ENCODE results near the gene SLC25A27.
"Not testable (repeated sequence)": the region's sequence is repeated elsewhere in the genome, so short reads cannot be mapped to it uniquely, and the experiment has no call there.

SLC25A27 gene, protein sequence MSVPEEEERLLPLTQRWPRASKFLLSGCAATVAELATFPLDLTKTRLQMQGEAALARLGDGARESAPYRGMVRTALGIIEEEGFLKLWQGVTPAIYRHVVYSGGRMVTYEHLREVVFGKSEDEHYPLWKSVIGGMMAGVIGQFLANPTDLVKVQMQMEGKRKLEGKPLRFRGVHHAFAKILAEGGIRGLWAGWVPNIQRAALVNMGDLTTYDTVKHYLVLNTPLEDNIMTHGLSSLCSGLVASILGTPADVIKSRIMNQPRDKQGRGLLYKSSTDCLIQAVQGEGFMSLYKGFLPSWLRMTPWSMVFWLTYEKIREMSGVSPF

DNA sequence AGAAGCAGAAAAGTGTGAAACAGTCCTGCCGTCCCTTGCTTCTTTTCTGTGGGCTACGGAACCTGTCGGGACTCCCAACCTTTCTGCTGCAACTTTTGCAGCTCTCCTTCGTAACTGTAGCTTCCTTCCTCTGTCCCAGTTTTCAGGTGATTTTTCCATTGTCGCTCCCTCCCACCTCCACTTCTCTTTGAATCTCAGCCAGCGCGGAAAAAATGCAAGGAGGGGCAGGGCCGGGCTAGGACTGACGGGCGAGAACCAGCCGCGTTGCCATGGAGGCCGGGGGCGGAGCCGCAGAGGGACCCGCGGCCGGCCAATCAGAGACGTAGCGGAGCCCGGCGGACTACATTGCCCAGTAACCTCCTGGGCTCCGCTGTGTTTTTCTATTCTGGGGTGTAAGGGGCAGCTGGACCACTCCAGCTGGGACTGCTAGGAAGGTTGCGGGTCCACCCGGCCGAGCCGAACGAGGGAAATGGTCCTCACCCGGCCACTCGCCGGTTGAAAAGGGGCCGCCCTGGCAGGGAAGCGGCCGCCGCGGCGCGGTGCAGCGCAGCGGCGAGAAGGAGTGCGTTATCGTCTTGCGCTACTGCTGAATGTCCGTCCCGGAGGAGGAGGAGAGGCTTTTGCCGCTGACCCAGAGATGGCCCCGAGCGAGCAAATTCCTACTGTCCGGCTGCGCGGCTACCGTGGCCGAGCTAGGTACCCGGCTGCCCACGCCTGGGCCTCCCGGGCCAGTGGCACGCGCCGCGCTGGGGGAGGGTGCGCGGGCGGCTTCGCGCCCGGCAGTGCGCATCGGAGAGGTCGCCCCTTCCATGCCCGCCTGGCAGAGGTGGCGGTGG, at the start of gene SLC25A27, which contains the start of gene CYP39A1:
Gene SLC25A27 (plus strand): TSS at position 373 of the 836 bp plus-strand sequence. CDS start 218 bp downstream, at position 591.
Gene CYP39A1 (minus strand): TSS at position 216 of the 836 bp plus-strand sequence. CDS start 236 bp downstream, outside the sequence.
- peak; percentile 88 to 96 for DNase-seq

DNA sequence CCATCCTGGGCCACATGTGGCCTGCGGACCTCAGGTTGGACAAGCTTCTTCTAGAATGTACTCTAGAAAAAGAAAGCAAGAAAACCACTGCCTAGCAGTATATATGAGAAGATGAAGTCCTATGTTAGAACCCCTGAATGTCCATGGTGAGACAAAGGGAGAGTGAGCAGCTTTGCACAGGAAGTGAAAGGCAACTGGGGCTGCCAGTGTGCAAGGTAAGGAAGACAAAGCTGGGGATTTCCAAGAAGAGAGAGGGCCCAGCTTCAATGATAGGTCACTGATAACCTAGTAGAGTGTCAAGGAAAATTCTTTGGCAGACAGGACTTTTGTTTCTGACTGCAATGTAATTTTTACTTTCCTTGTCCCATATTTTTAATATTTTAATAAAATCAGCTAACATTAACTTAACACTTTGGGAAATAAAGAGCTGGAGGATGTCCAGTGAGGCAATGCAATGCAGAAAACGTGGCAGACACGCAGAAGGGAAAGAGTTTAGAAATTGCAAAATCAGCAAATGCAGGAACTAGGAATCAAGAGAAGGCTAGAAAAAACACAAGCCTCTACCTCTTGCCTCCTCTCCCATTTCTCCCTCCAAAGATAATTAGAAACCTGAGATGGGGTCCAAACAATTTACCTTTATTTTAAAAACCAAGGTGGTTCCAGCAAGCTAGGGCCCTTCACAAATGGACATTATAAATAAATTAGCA, 47.5 kb upstream of the SLC25A27 start:
- no peak for DNase-seq

DNA sequence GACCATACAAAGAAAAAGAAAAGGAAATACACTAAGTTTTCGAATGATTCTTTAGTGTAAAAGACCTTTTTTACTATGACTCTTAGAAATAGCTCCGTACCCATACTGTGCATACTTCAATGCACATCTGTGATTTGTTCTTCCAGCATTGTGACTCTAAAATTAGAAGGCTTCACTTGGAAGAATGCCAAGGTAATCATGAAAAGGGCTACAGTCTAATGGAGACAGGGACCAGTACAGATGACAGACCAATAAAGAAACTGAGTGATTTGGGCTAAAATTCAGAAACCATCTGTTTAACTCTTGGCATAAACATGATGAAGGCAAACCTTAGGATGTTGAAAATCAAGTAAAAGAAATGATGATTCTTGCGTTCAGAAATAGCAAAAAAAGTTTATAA, 46.4 kb upstream of the SLC25A27 start:
- peak; percentile 52 to 64 for DNase-seq

DNA sequence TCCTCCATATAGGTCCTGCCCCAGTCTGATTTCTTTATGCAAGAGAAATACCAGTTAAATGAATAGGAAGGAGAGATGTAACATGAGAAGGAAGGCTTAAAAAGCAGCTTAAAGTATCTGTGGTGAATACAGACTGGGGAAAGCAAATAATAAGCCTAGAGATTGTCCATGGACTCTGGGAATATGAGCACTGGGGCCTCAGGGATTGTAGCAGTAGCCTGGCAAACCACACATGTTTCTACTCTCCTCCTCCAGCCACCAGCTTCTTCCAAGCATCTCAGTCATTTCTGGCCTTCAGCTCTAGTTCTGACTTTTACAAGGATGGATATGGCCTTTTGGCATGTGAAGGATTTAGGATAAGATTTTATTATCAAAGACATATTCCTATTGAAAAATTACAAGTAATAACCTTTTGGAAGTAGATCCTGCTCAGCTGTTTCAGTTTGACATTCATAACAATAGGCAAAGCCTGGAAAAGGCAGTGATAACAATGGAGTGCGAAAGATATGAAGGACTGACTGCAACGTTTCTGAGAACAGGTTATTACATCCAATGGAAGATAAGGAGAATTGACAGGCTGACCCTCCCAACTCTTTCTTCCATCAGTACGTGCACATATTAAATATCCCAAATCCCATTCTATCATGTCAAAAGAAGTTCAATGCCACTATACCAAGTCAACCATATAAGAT, 41.8 kb upstream of the SLC25A27 start:
- DNase-seq = no peak

DNA sequence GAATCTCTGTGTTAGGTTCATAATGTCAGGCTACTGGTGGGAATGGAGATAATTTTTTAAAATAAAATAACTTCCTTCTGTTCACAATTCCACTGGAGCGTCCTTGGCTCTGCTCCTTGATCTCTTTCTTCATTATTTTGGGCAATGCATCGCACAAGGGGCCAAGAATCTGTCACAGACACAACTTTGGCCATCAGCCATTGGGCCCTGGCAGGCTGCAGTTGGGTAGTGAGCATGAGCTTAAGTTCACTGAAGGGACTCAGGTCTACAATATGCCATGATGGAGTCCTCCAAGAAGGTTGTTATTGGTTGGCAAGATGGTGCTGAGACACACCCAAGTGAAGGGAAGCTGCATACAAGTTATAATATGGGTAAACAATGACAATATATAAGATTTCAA, 40.1 kb upstream of the SLC25A27 start:
- DNase-seq = no peak

DNA sequence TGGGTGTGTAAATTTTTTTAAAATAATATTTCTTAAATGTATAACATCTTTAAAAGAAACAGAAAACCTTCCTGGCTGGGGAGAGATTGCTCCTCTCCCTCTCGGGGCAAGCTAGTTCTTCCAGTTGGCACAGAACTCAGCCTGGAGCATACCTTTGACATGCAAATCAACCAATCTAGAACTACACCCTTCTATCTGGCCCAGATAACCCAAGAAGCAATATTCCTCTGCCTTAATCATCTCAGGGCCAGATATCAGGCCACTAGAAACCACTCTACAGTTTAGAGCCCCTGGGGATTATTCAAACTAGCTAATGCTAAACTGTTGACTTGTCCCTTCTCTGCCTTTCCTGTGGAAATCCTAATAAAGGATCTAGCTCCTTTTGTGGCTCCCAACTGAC, 34.0 kb upstream of the SLC25A27 start:
- no peak for DNase-seq

DNA sequence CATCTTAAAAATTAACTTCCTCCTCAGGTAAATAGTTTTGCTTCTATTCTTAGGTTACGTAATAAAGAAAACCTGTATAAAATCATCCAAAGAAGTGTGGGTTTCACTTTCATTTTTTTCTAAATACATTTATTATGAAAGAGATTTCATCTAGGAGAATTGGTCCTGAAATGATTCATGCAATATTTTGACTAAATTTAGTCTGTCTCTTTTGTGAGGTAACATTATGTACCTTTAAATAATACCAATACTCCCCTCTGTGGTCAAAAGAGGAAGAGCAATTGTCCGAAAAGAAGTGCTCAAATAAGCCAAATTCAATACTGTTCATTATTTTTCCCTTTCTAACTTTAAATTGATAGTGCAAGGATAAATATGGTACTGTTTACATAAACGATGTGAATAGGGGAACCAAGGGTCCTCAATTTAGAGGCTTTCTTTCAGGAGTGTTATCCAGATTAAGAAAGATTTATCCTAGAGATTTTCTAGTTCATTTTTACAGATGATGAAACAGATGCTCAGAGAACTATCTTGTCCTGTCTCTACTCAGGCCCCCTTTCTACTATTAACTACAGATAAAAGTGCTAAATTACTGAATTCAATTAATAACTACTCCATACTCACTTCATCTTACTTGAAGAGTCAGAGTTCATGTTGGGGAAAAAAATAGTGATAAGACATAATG, 26.4 kb upstream of the SLC25A27 start:
- peak; percentile 18 to 27 for DNase-seq

DNA sequence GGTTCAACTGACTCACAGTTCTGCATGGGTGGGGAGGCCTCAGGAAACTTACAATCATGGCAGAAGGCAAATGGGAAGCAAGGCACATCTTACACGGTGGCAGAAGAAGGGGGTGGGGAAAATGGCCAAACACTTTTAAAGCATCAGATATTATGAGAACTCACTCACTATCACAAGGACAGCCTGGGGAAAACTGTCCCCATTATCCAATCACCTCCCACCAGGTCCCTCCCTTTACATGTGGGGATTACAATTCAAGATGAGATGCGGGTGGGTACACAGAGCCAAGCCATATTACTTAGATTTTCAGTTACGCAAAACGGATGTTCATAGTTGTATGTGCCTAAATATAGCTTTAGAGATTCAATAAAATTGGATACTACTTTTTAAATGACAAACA, 25.8 kb upstream of the SLC25A27 start:
- DNase-seq = no peak

DNA sequence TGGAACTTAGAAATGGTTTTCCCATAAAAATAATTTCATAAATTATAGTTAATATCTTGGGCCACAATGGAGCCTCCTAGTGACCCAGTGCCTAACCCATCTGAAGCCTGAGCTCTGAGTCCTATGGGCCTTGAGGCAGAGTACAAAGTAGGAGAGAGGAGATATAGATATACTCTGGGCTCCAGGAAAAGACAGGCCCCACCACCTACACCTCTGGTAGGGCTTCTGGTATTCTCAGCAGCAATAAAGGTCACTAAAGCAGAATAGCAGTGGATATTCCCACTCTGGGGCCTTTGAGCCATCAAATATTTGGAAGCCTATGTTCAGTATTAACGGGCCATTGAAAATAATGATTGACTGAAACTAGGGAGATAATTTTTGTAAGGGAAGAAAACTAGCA, 24.3 kb upstream of the SLC25A27 start:
- no peak for DNase-seq

DNA sequence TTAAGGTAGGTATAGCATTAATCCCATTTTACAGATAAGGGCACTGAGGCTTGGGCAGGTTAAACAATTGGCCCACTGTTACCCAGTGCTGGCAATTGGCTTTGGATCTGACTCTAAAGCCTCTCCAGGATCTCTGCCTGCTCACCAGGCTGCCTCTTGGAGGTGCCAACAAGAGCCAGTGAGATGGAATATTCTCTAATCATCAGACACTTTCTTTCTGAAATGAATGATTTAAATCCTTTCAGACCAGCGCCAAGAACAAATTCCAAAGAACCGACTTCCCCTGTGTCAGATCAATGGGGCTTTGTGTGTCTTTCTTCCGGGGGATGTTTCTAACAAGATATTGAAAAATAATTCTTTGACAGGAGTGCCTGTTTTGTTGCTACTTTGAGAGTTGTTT, 23.8 kb upstream of the SLC25A27 start:
- DNase-seq = no peak

DNA sequence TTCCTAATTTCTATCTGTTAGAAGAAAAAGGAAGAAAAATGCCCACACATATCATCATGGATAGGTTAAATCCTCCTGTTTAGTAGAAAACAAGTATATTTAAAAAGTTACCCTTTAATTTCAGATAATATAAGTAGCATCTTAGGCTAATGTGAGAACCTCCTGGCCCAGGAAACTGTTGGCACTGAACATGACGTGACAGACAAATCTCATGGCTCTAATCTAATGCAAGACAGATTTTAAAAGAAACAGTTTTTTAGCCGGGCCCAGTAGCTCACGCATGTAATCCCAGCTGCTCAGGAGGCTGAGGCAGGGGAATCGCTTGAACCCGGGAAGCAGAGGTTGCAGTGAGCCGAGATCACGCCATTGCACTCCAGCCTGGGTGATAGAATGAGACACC, 23.1 kb upstream of the SLC25A27 start:
- DNase-seq = no peak

DNA sequence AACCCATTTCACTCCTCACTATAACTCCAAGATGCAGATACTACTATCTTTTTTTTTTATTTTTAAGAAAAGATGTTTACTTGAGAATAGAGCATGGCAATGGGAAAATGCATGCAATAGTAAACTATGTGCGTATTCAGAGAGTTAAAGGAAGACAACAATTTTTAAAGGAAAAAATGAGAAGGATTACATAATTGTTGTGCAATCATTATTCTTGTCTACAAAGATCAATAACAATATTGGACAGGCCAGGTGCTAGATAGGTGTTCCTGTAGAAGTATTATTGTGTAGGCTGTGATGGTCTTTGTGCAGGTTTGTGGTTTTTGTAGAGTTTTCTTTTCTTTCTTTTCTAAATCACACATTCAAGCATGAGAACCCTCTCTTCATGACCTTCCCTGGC, 20.7 kb upstream of the SLC25A27 start:
- no peak for DNase-seq

DNA sequence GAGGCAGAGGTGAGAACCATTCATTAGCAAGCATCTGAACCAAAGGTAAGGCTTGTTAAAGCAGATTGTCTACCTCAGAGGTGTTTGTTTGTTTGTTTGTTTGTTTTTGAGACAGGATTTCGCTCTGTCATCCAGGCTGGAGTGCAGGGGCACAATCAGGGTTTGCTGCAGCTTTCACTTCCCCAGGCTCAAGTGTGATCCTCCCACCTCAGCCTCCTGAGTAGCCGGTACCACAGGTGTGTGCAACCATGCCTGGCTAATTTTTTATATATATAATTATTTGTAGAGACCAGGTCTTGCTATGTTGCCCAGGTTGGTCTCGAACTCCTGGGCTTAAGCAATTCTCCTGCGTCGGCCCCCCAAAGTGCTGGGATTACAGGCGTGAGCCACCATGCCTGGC, 17.3 kb upstream of the SLC25A27 start:
- DNase-seq = no peak

DNA sequence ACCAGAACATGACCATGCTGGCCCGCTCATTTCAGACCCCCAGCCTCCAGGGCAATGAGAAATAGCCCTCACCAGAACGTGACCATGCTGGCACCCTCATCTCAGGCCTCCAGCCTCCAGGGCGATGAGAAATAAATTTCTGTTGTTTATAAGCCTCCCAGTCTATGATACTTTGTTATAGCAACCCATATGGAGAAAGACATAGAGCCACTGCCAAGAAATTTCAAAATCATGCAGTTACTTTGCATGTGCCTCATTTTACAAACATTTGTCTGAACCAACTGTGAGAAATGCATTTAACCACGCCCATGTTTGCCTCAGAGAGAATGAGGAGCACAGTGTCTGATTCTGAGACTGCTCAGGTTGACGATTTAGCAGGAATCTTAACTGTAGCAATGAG, 15.6 kb upstream of the SLC25A27 start:
- no peak for DNase-seq

DNA sequence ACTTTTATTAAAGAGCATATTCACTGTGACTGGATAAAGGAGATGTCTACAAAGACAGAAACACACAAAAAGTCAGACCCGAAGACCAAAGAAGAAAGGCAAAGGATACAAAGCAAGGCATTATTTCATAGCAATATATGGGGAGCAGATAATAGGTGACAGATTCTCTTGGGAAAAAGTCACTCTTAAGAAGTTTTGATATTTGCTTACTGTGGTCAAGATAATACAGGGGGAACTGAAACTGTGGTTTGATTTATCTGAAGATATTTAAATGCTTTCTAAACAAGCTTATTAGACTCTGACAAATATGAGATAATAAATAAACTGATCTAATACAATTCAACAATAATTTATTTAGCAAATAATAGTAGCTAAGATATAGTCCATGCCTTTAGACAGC, 14.8 kb upstream of the SLC25A27 start:
- DNase-seq = no peak

DNA sequence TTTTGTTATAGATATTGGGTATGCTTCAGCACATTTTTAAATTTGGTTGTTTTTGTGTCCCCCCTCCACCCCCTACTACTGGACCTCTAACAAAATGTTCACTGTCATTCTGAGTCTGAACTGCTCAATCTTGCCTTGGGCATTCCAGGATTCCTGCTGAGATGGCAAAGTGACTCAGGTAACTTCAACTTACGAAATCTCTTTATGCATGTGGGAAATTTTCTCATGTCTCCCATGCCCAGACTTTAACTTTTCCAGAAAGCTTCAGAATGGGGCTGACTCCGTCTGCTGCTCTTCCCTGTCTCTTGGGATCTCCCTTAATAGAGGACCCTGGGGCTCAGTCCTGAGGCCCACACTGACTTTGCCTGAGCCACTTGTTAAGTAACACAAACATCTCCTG, 14.1 kb upstream of the SLC25A27 start:
- DNase-seq = no peak

DNA sequence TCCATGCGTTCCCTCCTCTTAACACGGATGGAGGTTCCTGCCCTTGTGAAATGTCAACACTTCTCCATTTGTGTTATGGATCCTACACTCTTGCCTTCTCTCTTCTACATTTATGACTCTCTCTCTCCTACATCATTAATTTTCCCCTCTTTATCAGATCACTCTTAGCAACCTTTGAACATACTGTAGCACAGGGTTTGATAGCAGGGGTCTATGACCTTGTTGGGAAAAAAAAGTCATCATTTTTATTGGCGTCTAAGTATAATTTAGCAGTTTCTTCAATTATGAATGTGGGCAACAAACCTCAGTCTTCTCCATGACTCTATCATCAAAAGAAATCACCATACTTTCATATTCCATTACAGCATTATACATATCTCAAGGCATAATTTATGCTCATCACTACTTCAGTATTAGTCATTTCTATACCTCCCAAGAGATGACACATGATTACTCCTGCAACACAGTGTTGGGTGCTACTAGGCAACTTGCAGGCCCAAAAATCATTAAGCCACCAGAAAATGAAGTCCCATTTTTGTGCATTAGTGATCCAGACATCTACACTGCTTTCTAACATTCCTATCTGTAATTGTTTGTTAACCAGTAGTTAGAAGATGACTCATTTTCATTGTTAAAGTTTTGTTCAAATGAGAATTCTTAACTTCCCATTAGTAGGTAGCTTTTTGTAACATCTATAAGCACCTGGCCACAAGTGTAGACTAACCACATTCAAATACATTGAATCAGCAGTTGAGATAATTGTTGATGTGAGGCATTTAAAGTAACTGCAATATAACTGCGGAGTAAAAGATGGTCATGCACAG, 9.6 kb upstream of the SLC25A27 start:
- no peak for DNase-seq

DNA sequence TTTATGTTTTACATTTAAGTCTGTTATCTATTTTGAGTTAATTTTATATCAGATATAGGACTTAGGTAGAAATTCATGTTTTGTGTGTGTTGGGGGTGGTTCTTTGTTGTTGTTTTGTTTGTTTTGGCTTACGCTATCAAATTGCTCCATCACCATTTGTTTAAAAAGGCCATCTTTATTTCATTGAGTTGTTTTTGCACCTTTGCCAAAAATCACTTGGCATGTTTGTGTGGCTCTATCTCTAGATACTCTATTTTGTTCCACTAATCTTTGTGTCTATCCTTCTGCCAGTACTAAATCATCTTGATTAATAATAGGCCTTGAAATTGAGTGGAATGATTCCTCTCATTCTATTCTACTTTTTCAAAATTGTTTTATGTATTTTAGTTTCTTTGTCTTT, 7.5 kb upstream of the SLC25A27 start:
- no peak for DNase-seq

DNA sequence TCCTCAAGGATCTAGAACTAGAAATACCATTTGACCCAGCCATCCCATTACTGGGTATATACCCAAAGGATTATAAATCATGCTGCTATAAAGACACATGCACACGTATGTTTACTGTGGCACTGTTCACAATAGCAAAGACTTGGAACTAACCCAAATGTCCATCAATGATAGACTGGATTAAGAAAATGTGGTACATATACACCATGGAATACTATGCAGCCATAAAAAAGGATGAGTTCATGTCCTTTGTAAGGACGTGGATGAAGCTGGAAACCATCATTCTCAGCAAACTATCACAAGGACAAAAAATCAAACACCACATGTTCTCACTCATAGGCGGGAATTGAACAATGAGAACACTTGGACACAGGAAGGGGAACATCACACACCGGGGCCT, 4.7 kb upstream of the SLC25A27 start:
- DNase-seq = not testable (repeated sequence)

DNA sequence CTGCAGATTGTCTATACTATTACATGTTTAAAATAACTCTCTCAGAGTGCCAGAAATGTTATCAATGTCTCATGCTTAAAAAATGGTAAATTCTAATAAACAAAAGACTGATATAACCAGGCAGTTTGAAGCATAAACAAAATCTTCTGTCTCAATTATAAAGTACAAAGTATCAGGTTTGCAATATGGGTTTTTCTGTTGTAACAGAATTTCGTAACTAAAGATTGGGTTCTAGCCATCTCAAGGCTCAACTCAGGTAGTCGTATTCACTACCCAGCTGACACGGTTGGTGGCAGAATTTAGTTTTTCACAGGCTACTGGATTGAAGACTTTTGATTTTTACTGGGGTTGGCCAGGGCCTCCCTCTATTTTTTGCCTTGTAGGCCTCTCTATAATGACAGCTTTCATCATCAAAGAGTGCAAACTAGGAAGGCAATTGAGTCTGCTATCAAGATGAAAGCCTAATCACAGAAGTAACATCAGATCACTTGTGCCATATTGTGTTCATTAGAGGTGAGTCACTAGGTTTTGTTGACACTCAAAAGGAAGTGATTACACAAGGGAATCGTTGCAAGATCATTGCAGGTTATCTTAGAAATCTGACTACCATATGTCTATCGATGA, 3.8 kb upstream of the SLC25A27 start:
- DNase-seq = no peak

DNA sequence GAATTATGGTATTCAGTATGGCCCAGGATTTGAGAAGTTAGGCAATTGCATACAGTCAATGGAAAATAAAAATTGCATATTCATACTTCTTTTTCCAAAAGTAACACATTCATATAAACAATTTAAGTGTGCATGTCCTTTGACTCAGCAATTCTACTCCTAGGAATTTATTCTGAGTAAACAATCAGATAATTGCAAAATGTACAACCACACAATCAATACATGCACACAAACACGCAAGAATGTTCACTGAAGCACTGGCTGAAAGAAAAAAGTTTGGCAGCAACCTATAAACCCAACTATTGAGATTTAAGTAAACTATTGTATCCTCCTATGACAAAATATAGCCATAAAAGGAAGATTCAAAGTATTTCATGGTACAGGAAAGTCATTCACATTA, 1.8 kb upstream of the SLC25A27 start:
- DNase-seq = no peak

Measured in SHP77 (cell line).